PC-3 (cell line): Measurements from ENCODE around the gene CARD11.

ENCODE experiments used
- EZH2 ChIP-seq: fragments of 300-600 bp; sonication (generic); IDR thresholded peaks from one replicate; pipeline ENCODE4 v1.6.1; 2017; ENCODE audit warnings: antibody characterized with exemption, mild to moderate bottlenecking, low read length; ENCODE audit not compliant: unreplicated experiment
- EZH2phosphoT487 ChIP-seq: fragments of 300-600 bp; sonication (generic); IDR thresholded peaks from 2 replicates; pipeline ENCODE4 v1.6.1; 2018; ENCODE audit warnings: mild to moderate bottlenecking, antibody characterized with exemption, low read length, borderline replicate concordance
- TF ChIP-seq, protein P1 (sequence below): fragments of 300-600 bp; sonication (generic); conservative IDR thresholded peaks from 2 replicates; pipeline ENCODE4 v1.5.1; 2017; ENCODE audit warnings: antibody characterized with exemption, low read depth, mild to moderate bottlenecking, low read length

DNA sequence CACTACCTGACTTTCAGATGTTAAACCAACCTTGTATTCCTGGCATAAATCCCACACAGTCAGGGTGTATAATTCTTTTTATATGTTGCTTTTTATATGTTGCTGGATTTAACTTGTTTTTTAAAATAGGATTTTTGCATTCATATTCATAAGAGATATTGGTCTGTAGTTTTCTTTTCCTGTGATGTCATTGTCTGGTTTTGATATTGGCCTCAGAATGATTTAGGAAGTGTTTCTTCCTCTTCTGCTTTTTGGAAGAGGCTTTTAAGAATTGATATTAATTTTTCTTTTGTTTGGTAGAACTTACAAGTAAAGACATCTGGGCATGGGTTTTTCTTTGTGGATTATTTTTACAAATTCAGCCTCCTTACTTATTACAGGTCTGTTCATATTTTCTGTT, 93.1 kb downstream of the CARD11 start:
- TF ChIP-seq, protein P1, sequence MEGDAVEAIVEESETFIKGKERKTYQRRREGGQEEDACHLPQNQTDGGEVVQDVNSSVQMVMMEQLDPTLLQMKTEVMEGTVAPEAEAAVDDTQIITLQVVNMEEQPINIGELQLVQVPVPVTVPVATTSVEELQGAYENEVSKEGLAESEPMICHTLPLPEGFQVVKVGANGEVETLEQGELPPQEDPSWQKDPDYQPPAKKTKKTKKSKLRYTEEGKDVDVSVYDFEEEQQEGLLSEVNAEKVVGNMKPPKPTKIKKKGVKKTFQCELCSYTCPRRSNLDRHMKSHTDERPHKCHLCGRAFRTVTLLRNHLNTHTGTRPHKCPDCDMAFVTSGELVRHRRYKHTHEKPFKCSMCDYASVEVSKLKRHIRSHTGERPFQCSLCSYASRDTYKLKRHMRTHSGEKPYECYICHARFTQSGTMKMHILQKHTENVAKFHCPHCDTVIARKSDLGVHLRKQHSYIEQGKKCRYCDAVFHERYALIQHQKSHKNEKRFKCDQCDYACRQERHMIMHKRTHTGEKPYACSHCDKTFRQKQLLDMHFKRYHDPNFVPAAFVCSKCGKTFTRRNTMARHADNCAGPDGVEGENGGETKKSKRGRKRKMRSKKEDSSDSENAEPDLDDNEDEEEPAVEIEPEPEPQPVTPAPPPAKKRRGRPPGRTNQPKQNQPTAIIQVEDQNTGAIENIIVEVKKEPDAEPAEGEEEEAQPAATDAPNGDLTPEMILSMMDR = no peak
- TF ChIP-seq EZH2phosphoT487 = no peak
- no peak for TF ChIP-seq EZH2
